ENCODE results near the gene KDM2A.

GRCh38 chr11:67119585-67120391, 725 bp downstream of the KDM2A start:
- TF ChIP-seq CTCF (conservative IDR thresholded peaks at IDR 0.05): no peak
- TF ChIP-seq EZH2 (IDR thresholded peaks at IDR 0.05; ENCODE audit: low read depth): no peak
